Measurements from ENCODE around the gene CCL13.

Gene CCL13

GRCh38 chr17:34375426-34375997 lies 19.2 kb downstream of the CCL13 start:
- no peak for TF ChIP-seq CTCF (IDR thresholded peaks at IDR 0.05; ENCODE audit: low read depth, low read length)
- TF ChIP-seq EZH2phosphoT487 (IDR thresholded peaks at IDR 0.05; ENCODE audit: low read depth): no peak
- H3K27me3 ChIP-seq (ENCODE audit: low read depth, low read length): peaks cover 64% of the 10 kb centered on the region
- H3K4me3 ChIP-seq (ENCODE audit: low read length): no peak overlapping the region
- no peak overlapping the region for H2AFZ ChIP-seq (ENCODE audit: low read depth, low read length)
- no peaks in the 10 kb centered on the region for H3K79me2 ChIP-seq (ENCODE audit: low read length)
- no peaks in the 10 kb centered on the region for H3K9me3 ChIP-seq (ENCODE audit: insufficient read depth, low read length)
- peaks cover 56% of the 10 kb centered on the region for H3K4me1 ChIP-seq (ENCODE audit: low read length)
- H3K4me2 ChIP-seq (ENCODE audit: low read length): no peak overlapping the region
- no peaks in the 10 kb centered on the region for H3K36me3 ChIP-seq (replicated peaks; ENCODE audit: low read depth, low read length)
- H4K20me1 ChIP-seq (ENCODE audit: insufficient read depth, low read length): peaks cover 50% of the 10 kb centered on the region; the same call in 1 of the 2 replicates
- no peak overlapping the region for H3K9ac ChIP-seq (ENCODE audit: low read length)
- H3K27ac ChIP-seq (ENCODE audit: low read length): no peak overlapping the region

GRCh38 chr17:34377078-34377823 lies 21.0 kb downstream of the CCL13 start:
- H3K79me2 ChIP-seq (ENCODE audit: low read length): no peaks in the 10 kb centered on the region
- no peaks in the 10 kb centered on the region for H3K9me3 ChIP-seq (ENCODE audit: insufficient read depth, low read length)
- no peaks in the 10 kb centered on the region for H3K36me3 ChIP-seq (replicated peaks; ENCODE audit: low read depth, low read length)
- H2AFZ ChIP-seq (ENCODE audit: low read depth, low read length): no peak overlapping the region
- no peak overlapping the region for H3K9ac ChIP-seq (ENCODE audit: low read length)
- H3K27ac ChIP-seq (ENCODE audit: low read length): peak overlapping the region; percentile 12; the same call in 1 of the 2 replicates
- peak overlapping the region; percentile 63 for H3K4me2 ChIP-seq (ENCODE audit: low read length)
- peak; percentile 86; the same call in 1 of the 2 replicates for TF ChIP-seq EZH2phosphoT487 (IDR thresholded peaks at IDR 0.05; ENCODE audit: low read depth)
- TF ChIP-seq CTCF (IDR thresholded peaks at IDR 0.05; ENCODE audit: low read depth, low read length): no peak
- peak overlapping the region; percentile 34 for H3K4me3 ChIP-seq (ENCODE audit: low read length)
- H3K4me1 ChIP-seq (ENCODE audit: low read length): peaks cover 38% of the 10 kb centered on the region
- peaks cover 66% of the 10 kb centered on the region for H3K27me3 ChIP-seq (ENCODE audit: low read depth, low read length)
- peaks cover 35% of the 10 kb centered on the region; the same call in 1 of the 2 replicates for H4K20me1 ChIP-seq (ENCODE audit: insufficient read depth, low read length)

GRCh38 chr17:34378664-34379101 lies 22.4 kb downstream of the CCL13 start:
- Histone ChIP-seq H3K79me2 (ENCODE audit: low read length) (no peaks in the 10 kb centered on the region), H3K9ac (ENCODE audit: low read length) (no peak overlapping the region), H3K9me3 (ENCODE audit: insufficient read depth, low read length) (no peaks in the 10 kb centered on the region), H3K4me2 (ENCODE audit: low read length) (peak overlapping the region; percentile 73), H4K20me1 (ENCODE audit: insufficient read depth, low read length) (peaks cover 32% of the 10 kb centered on the region; the same call in 1 of the 2 replicates), H3K4me3 (ENCODE audit: low read length) (peak overlapping the region; percentile 40; the same call in 1 of the 2 replicates), H3K27ac (ENCODE audit: low read length) (peak overlapping the region; percentile 32; the same call in 1 of the 2 replicates), H2AFZ (ENCODE audit: low read depth, low read length) (no peak overlapping the region), H3K27me3 (ENCODE audit: low read depth, low read length) (peaks cover 67% of the 10 kb centered on the region), H3K4me1 (ENCODE audit: low read length) (peaks cover 44% of the 10 kb centered on the region), H3K36me3 (replicated peaks; ENCODE audit: low read depth, low read length) (no peaks in the 10 kb centered on the region)
- TF ChIP-seq CTCF (IDR thresholded peaks at IDR 0.05; ENCODE audit: low read depth, low read length) (peak; percentile 6; the same call in 1 of the 2 replicates), EZH2phosphoT487 (IDR thresholded peaks at IDR 0.05; ENCODE audit: low read depth) (peak; percentile 92)

GRCh38 chr17:34379868-34380267 lies 23.6 kb downstream of the CCL13 start:
- no peak overlapping the region for H2AFZ ChIP-seq (ENCODE audit: low read depth, low read length)
- H3K4me1 ChIP-seq (ENCODE audit: low read length): peaks cover 44% of the 10 kb centered on the region
- TF ChIP-seq CTCF (IDR thresholded peaks at IDR 0.05; ENCODE audit: low read depth, low read length) (no peak), EZH2phosphoT487 (IDR thresholded peaks at IDR 0.05; ENCODE audit: low read depth) (no peak)
- H3K4me3 ChIP-seq (ENCODE audit: low read length): no peak overlapping the region
- H3K27me3 ChIP-seq (ENCODE audit: low read depth, low read length): peaks cover 67% of the 10 kb centered on the region
- no peak overlapping the region for H3K9ac ChIP-seq (ENCODE audit: low read length)
- peaks cover 29% of the 10 kb centered on the region; the same call in 1 of the 2 replicates for H4K20me1 ChIP-seq (ENCODE audit: insufficient read depth, low read length)
- no peaks in the 10 kb centered on the region for H3K79me2 ChIP-seq (ENCODE audit: low read length)
- H3K4me2 ChIP-seq (ENCODE audit: low read length): no peak overlapping the region
- no peaks in the 10 kb centered on the region for H3K36me3 ChIP-seq (replicated peaks; ENCODE audit: low read depth, low read length)
- no peaks in the 10 kb centered on the region for H3K9me3 ChIP-seq (ENCODE audit: insufficient read depth, low read length)
- no peak overlapping the region for H3K27ac ChIP-seq (ENCODE audit: low read length)

All from OCI-LY3 (cell line).